GM21423 (cell line): Measurements from ENCODE around the gene PSAP.
"Not testable (repeated sequence)": the region's sequence is repeated elsewhere in the genome, so short reads cannot be mapped to it uniquely, and the experiment has no call there.

Experiments
- ATAC-seq: cut with Tn5 transposase; IDR thresholded peaks from one replicate; pipeline ENCODE4 v1.9.1; 2021; ENCODE audit warnings: mild to moderate bottlenecking, moderate library complexity; ENCODE audit not compliant: unreplicated experiment

Gene PSAP

GRCh38 chr10:71874680-71875354 lies 23.8 kb upstream of the PSAP start:
- ATAC-seq = not testable (repeated sequence)

GRCh38 chr10:71873582-71874211 lies 22.6 kb upstream of the PSAP start:
- ATAC-seq = peak; percentile 90

GRCh38 chr10:71869601-71870000 lies 18.6 kb upstream of the PSAP start:
- not testable (repeated sequence) for ATAC-seq

GRCh38 chr10:71868192-71868697 lies 17.2 kb upstream of the PSAP start:
- no peak for ATAC-seq

GRCh38 chr10:71865561-71866041 lies 14.6 kb upstream of the PSAP start:
- ATAC-seq = no peak

GRCh38 chr10:71864911-71865361 lies 13.9 kb upstream of the PSAP start:
- no peak for ATAC-seq

GRCh38 chr10:71863203-71863602 lies 12.2 kb upstream of the PSAP start:
- no peak for ATAC-seq

GRCh38 chr10:71860243-71861029 lies 9.4 kb upstream of the PSAP start:
- peak; percentile 63 for ATAC-seq

GRCh38 chr10:71857934-71858890 lies 7.2 kb upstream of the PSAP start:
- ATAC-seq = no peak

- ATAC-seq = no peak
Measured at GRCh38 chr10:71856619-71857018, 5.6 kb upstream of the PSAP start.

- ATAC-seq = no peak
Measured at GRCh38 chr10:71854031-71854430, 3.0 kb upstream of the PSAP start.

GRCh38 chr10:71852355-71852937 lies 1.4 kb upstream of the PSAP start:
- ATAC-seq = no peak

- peak; percentile 5 for ATAC-seq
Measured at GRCh38 chr10:71851465-71852095, 529 bp upstream of the PSAP start.

- ATAC-seq = no peak
Measured at GRCh38 chr10:71850021-71850742, 869 bp downstream of the PSAP start.

GRCh38 chr10:71849461-71849908 lies 1.6 kb downstream of the PSAP start:
- no peak for ATAC-seq

GRCh38 chr10:71848325-71849275 lies 2.5 kb downstream of the PSAP start:
- ATAC-seq = no peak

GRCh38 chr10:71847418-71847817 lies 3.6 kb downstream of the PSAP start:
- no peak for ATAC-seq

- no peak for ATAC-seq
Measured at GRCh38 chr10:71846816-71847215, 4.2 kb downstream of the PSAP start.
